CD4-positive, alpha-beta T cell treated with Interferon alpha-2 for 1 hour (primary cell): ENCODE data around the gene SKOR1.

ENCODE experiments used
- DNase-seq, 2 donors: peaks; one replicate each; pipeline ENCODE4 v3.0.0-alpha.2; 2020 to 2022

Gene SKOR1

GRCh38 chr15:67820122-67820991, 5.0 kb upstream of the SKOR1 start:
- no peak for DNase-seq

- DNase-seq = no peak
Observed at GRCh38 chr15:67820992-67821783, 4.1 kb upstream of the SKOR1 start.

- no peak for DNase-seq
Observed at GRCh38 chr15:67821784-67822440, 3.4 kb upstream of the SKOR1 start.

GRCh38 chr15:67822537-67823313, 2.6 kb upstream of the SKOR1 start:
- no peak for DNase-seq

GRCh38 chr15:67823314-67824196, 1.8 kb upstream of the SKOR1 start:
- DNase-seq = no peak

GRCh38 chr15:67824197-67824968, 926 bp upstream of the SKOR1 start:
- DNase-seq = no peak

- no peak for DNase-seq
Observed at GRCh38 chr15:67825881-67826716, 790 bp downstream of the SKOR1 start.

GRCh38 chr15:67826717-67827561, 1.6 kb downstream of the SKOR1 start:
- no peak for DNase-seq

GRCh38 chr15:67827562-67828277, 2.4 kb downstream of the SKOR1 start:
- no peak for DNase-seq

- DNase-seq = no peak
Observed at GRCh38 chr15:67828278-67828968, 3.1 kb downstream of the SKOR1 start.

- no peak for DNase-seq
Observed at GRCh38 chr15:67828969-67829646, 3.8 kb downstream of the SKOR1 start.

- no peak for DNase-seq
Observed at GRCh38 chr15:67829647-67830504, 4.6 kb downstream of the SKOR1 start.

GRCh38 chr15:67831363-67831762, 6.1 kb downstream of the SKOR1 start:
- DNase-seq = no peak

- no peak for DNase-seq
Observed at GRCh38 chr15:67832031-67832551, 6.8 kb downstream of the SKOR1 start.

GRCh38 chr15:67832897-67833709, 7.8 kb downstream of the SKOR1 start:
- no peak for DNase-seq
